Activated naive CD8-positive, alpha-beta T cell treated with anti-CD3 and anti-CD28 coated beads for 36 hours (primary cell): ENCODE results near the gene UBE2M. TPM values are rescaled to one million over a fixed set of nuclear protein-coding genes. Genes with fewer than 3 reads are reported as not detected.

ENCODE experiments used
- DNase-seq: peaks from one replicate; pipeline ENCODE4 v3.0.0; 2021
- H3K27ac Mint-ChIP-seq: one replicate; pipeline ENCODE4 v1.8.0; 2022; ENCODE audit warnings: mild to moderate bottlenecking, moderate library complexity, mixed read lengths
- H3K27me3 Mint-ChIP-seq: one replicate; pipeline ENCODE4 v1.8.0; 2022; ENCODE audit warnings: mild to moderate bottlenecking, mixed read lengths
- H3K36me3 Mint-ChIP-seq: one replicate; pipeline ENCODE4 v1.8.0; 2021; ENCODE audit warnings: mild to moderate bottlenecking, mixed read lengths
- H3K4me1 Mint-ChIP-seq: one replicate; pipeline ENCODE4 v1.8.0; 2021; ENCODE audit warnings: mixed read lengths
- H3K4me3 Mint-ChIP-seq: one replicate; pipeline ENCODE4 v1.8.0; 2022; ENCODE audit warnings: mild to moderate bottlenecking, moderate library complexity, mixed read lengths
- H3K9me3 Mint-ChIP-seq: one replicate; pipeline ENCODE4 v1.8.0; 2022; ENCODE audit warnings: mixed read lengths
- total RNA-seq, 2 experiments: library from RNA; stranded (reverse); gene quantifications; one replicate each; pipeline ENCODE4 v1.2.3, GENCODE V29; 2021

UBE2M gene
- total RNA-seq, 2 experiments from 2014 or later, result 154 to 162 TPM

DNA sequence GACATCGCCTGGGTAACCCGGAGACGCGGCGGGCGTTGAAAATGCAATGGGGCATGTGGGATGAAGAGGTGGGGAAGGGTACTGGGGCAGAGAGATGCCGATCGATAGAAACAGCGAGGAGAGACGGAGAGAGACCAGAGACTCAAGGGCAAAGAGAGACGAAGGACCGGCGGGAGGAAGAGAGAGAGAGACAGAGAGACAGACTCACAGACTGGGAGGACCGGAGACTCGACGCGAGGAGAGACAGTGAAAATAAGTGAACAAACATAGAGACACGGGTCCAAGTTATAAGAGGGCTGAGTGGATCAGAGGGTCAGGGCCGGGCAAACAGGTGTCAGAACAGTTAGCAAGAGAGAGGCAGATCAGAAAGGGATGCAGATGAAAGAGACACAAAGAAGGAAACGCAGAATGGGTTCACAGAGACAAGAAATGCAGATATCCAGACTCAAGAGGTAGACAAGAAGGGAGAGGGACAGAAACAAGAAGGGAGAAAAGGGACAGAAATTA, 15.3 kb upstream of the UBE2M start:
- Mint-ChIP-seq H3K4me3 (peak overlapping the region; percentile 89), H3K4me1 (peaks cover 39% of the 10 kb centered on the region), H3K36me3 (peaks cover 13% of the 10 kb centered on the region)

DNA sequence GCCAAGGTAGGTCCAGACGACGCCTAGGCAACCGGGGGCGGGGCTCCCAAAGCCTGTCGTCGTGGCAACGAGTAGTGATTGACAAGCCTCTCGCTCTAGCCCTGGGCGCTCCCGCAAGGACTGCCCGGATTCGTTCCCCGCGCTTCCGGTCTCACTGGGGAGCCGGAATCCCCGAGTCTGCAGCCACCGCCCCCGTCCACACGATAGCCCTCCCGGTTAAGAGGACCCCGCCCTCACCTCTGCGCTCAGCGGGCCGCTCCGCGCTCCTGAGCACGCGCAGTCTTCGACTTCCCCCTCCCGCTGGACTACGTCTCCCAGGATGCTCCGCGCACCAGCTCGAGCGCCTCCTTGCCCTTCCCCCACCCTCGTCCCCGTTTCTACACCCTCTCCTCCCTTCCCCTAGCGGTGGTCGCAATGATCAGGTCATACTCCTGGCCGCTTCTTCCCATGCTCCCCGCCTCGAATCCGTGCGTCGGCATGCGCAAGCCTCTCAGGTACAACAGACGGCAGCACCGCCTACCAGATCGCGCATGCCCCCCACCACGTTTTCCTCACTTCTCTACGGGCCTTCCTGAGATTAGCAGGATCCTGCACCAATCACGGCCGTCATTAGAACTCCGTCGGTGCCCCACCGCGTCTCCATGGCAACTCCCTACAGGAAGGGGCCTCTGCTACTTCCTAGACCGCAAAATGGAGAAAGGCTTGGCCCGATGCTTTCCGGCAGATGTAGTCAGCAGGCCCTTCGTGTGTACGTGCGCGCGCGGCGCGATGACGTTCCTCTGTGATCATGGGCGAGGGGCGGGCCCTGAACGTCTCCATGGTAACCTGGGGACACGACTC, 14.6 kb upstream of the UBE2M start, which contains the start of gene MZF1:
TSS of gene MZF1 (minus strand) at position 518 of the 840 bp plus-strand sequence. CDS start 1,946 bp downstream, outside the sequence.
- Mint-ChIP-seq H3K4me3 (peak within 1 kb of the TSS; percentile 89), H3K27ac (peak within 1 kb of the TSS; percentile 99), H3K9me3 (no peaks in the 10 kb centered on the region), H3K4me1 (peaks cover 37% of the 10 kb centered on the region), H3K36me3 (peaks cover 13% of the 10 kb centered on the region), H3K27me3 (no peaks in the 10 kb centered on the region)
- DNase-seq, result peak; percentile 100

More for the DNA sequence above, 15.3 kb upstream of the UBE2M start:
- no peaks in the 10 kb centered on the region for H3K9me3 Mint-ChIP-seq
- DNase-seq, result no peak
- peak overlapping the region; percentile 99 for H3K27ac Mint-ChIP-seq
- H3K27me3 Mint-ChIP-seq, result no peaks in the 10 kb centered on the region

DNA sequence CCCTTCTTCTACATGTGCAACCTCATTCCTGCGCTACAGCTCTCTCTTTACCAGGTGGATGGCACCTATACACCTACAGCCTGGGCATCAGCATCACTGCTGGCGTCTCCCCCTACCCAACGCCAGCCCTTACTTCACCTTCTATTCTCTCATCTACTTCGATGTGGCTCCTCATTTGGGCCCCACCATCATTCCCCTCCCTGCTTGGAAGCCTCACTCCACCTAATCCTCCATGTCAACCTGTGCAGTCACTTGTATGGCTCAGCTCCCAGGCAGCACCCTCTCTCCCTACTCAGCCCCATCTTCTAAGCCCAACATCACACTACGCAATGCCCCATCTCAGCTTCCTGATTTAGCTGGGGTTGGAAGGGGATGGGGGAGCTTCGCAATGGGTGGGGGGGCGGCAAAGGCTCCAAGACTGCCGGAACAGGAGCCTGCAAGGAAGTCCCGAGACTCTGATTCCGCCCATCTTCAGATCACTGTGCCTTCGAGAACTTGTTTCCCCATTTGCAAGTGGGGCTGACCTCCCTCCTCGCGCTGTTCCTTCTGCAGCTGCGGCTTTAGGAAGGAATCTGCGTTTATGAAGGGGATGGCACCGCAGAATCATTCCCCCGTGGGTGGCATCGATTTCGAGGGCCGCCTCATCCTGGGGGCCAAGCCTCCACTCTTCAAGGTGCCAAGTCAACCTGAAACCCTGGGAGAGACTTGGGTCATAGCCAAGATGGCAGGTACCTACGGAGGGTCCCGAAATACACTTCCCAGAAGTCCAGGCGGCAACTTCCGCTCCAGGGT, 13.8 kb upstream of the UBE2M start:
- H3K36me3 Mint-ChIP-seq, result peaks cover 15% of the 10 kb centered on the region
- peak overlapping the region; percentile 99 for H3K27ac Mint-ChIP-seq
- H3K9me3 Mint-ChIP-seq, result no peaks in the 10 kb centered on the region
- no peaks in the 10 kb centered on the region for H3K27me3 Mint-ChIP-seq
- peaks cover 35% of the 10 kb centered on the region for H3K4me1 Mint-ChIP-seq
- DNase-seq, result no peak
- peak overlapping the region; percentile 89 for H3K4me3 Mint-ChIP-seq

DNA sequence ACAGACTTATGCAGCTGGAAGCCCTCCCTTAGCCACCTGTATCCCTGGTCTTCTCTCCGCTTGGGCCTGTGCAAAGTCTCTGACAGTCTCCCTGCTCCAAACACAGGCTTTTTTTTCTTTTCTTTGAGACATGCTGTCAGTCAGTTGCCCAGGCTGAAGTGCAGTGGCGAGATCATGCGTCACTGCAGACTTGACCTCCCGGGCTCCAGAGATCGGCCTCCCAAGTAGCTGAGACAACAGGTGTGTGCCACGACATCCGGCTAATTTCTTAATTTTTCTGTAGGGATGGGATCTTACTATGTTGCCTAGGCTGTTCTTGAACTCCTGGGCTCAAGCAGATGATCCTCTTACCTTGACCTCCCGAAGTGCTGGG, 13.2 kb upstream of the UBE2M start:
- peaks cover 16% of the 10 kb centered on the region for H3K36me3 Mint-ChIP-seq
- H3K4me3 Mint-ChIP-seq, result no peak overlapping the region
- DNase-seq, result no peak
- no peaks in the 10 kb centered on the region for H3K9me3 Mint-ChIP-seq
- H3K27me3 Mint-ChIP-seq, result no peaks in the 10 kb centered on the region
- no peak overlapping the region for H3K27ac Mint-ChIP-seq
- peaks cover 35% of the 10 kb centered on the region for H3K4me1 Mint-ChIP-seq

DNA sequence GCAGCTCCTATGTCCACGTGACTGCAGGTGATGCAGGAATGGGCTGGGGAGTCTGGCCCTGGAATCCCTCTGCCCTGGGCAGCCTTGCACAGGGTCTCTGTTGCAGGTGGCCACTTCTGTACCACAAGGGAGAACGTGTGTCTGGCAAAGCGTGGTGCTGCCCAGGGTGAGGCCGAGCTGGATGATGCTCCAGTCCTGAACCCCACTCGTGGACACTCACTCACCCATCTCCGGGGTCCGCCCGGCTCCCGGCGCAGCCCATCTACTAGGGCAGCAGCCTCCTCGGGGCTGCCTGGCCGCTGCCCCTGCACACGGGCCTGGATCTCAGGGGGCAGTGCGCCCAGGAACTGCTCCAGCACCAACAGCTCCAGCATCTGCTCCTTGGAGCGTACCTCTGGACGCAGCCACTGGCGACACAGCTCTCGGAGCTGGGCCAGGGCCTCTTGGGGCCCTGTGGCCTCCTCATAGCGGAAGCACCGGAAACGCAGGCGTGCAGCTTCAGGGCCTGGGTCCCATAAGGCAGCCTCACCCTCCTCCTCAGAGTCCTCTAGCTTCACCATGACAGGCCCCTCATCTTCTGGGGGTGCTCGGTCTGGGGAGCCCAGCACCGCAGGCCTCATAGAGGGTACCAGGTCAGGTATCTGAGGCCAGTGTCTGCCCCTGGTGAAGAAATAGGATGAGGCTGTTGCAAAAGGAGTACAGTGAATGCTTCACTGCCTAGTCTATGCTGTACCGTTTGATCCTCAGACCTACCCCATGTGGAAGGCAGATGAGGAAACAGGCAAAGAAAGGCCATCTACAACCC, 12.6 kb upstream of the UBE2M start:
- Mint-ChIP-seq H3K27me3 (no peaks in the 10 kb centered on the region), H3K36me3 (peaks cover 19% of the 10 kb centered on the region), H3K4me1 (peaks cover 34% of the 10 kb centered on the region), H3K27ac (no peak overlapping the region), H3K4me3 (no peak overlapping the region), H3K9me3 (no peaks in the 10 kb centered on the region)
- DNase-seq, result no peak

DNA sequence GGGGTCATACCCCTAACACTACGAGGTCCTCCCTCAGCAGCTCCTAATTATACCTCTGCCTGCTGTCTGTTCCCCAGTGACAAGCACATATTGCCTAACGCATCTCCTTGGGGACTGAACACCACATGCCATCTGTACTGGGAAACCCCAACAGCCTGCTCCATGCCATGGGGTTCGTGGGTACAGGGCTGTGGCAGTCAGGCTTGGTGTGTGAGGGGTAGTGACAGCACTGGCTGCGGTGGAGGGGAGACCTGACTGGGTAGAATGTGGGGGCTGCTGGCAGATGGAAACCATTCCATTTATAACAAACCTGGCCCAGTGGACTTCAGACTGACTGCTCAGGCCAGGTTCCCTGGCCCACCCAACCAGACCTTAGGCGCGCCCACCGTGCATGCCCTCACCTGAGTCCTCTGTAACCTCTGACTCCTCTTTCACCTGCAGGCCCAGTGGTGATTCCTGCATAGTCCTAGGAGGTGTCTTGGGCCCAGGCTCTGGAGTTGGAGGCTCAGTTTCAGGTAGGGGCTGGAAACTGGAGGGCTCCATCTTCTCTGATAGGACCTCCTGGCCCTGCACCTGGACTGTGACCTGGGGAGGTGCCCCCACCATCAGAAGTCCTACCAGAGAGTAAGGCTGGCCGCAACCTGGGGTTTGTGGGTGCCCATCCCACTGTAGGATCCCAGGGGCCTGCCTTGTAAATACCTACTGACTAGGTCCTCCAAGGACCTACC, 11.7 kb upstream of the UBE2M start:
- Mint-ChIP-seq H3K36me3 (peaks cover 22% of the 10 kb centered on the region), H3K27ac (no peak overlapping the region), H3K4me1 (peaks cover 30% of the 10 kb centered on the region), H3K27me3 (no peaks in the 10 kb centered on the region), H3K9me3 (no peaks in the 10 kb centered on the region), H3K4me3 (no peak overlapping the region)
- DNase-seq, result no peak

DNA sequence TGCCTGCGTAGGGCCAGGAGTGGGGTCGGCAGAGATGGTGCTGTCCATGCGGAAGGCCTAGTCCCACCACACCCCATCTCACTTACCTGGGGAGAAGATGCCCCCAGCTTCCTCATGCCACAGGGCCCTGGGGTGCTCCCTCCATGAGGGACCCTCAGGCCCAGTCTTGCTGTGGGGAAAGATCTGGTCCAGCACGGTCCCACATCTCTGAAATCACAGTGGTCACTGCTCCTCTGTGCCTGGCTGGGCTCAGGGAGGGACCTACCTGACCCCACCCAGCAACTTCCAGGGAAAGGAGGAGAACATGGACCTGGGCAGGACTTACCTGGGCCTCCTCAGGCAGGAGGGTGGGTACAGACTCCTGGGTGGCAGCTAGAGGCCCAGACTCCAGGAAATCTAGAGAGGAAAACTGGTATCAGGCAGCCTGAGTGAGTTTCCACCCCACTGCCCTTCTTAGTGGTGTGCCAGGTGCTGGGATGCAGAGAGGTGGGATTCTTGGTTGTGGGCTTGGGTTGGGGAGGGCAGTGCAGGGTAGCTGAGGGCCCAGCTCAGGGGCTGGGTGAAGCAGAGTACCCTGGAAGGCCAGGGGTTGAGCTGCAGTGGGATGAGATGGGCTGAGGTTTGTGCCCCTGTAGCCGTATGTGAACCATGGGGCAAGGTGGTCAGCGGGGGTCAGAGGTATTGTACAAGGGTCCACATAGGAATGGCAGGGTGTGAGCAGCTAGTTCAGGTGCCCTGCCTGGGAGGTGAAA, 11.0 kb upstream of the UBE2M start:
- DNase-seq, result no peak
- no peak overlapping the region for H3K27ac Mint-ChIP-seq
- H3K9me3 Mint-ChIP-seq, result no peaks in the 10 kb centered on the region
- peaks cover 28% of the 10 kb centered on the region for H3K4me1 Mint-ChIP-seq
- peaks cover 22% of the 10 kb centered on the region for H3K36me3 Mint-ChIP-seq
- no peak overlapping the region for H3K4me3 Mint-ChIP-seq
- no peaks in the 10 kb centered on the region for H3K27me3 Mint-ChIP-seq

DNA sequence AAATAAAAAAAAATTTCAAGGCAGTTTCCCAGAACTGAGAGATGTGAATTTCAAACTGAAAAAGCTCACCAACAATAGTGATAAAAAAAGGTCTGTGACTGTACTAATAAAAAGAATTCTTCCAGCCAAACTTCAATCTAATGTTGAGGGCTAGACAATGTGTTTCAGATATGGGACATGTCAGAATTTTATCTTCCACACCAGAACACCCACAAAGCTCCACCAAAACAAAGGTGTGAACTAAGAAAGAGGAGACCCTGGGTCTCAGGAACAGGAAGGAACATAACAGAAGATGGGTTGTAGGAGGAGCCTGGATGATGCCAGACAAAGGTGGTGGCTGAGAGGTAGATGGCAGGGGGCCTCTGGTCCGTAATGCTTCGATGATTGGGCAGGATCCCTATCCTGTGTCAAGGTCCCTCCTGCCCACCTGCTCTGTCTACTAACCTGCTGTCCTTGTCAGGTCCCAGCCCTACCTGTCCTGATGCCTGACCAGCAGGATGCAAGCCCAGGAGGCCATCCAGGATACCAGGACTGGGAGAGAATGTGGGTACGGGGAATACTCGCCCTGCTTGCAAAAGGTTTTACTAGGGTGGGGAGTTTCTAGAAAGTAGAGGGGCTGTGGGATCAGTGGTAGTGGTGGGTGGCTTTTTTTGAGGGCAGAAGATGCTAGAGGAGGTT, 10.2 kb upstream of the UBE2M start:
- Mint-ChIP-seq H3K36me3 (peaks cover 26% of the 10 kb centered on the region), H3K27me3 (no peaks in the 10 kb centered on the region), H3K9me3 (no peaks in the 10 kb centered on the region), H3K27ac (no peak overlapping the region), H3K4me1 (peaks cover 29% of the 10 kb centered on the region), H3K4me3 (no peak overlapping the region)
- DNase-seq, result no peak

DNA sequence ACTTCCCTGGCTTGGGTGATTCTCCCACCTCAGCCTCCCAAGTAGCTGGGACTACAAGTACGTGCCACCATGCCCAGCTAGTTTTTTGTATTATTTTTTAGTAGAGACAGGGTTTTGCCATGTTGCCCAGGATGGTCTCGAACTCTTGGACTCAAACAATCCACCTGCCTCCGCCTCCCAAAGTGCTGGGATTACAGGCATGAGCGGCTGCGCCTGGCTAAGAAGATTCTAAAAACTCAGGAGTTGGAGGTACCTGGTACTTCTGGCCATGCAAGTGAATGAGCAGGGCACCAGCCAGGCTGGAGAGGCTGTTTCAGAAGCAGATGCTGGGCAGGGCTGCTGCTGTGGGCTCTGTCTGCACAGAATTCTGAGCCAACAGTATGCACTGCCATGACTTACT, 8.6 kb upstream of the UBE2M start:
- H3K36me3 Mint-ChIP-seq, result peaks cover 24% of the 10 kb centered on the region
- no peaks in the 10 kb centered on the region for H3K27me3 Mint-ChIP-seq
- no peak overlapping the region for H3K4me3 Mint-ChIP-seq
- H3K27ac Mint-ChIP-seq, result no peak overlapping the region
- H3K9me3 Mint-ChIP-seq, result no peaks in the 10 kb centered on the region
- no peak for DNase-seq
- peaks cover 27% of the 10 kb centered on the region for H3K4me1 Mint-ChIP-seq

DNA sequence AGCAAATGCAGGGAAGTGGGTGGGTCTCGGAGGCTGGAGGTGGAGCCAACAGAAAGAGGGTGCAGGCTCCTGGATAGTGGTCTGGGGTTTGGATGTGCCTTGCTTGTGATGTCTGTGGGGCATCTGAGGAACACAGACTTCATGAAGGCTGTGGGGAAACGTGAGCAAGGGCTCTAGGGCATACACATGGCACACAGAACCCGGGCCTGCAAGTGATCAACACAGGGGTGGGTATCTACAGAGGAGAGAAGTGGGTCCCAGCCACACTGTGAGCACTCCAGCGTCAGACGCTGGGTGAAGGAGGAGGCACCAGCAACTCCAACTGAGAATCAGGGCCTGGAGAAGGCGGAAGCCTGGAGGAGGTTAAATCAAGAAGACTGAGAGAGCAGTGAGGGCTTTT, 5.4 kb upstream of the UBE2M start:
- Mint-ChIP-seq H3K4me3 (peak overlapping the region; percentile 76), H3K27me3 (no peaks in the 10 kb centered on the region), H3K4me1 (peaks cover 42% of the 10 kb centered on the region), H3K36me3 (peaks cover 39% of the 10 kb centered on the region), H3K9me3 (no peaks in the 10 kb centered on the region), H3K27ac (peak overlapping the region; percentile 14)
- DNase-seq, result no peak

DNA sequence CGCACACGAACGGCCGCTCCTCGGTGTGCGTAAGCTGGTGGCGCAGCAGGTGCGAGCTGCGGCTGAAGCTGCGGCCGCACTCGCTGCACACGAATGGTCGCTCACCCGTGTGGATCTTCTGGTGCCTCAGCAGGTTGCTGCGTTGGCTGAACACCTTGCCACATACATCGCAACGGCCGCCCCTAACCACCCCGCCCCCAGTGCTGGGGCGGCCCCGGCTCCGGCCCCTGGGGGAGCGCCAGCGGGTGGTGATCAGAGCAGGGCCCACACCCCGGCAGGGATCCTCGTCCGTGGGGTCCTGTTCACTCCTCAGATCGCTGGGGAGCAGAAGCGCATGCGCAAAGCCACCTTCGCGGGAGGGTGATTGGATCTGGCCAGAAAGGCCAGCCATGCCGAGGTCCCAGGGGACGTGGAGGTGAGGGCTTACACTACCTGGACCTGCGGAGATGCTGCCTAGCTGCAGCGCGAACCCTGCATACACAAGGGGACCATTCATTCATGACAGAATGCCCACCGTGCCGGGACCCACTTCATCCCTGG, 4.7 kb upstream of the UBE2M start:
- H3K4me3 Mint-ChIP-seq, result peak overlapping the region; percentile 76
- H3K4me1 Mint-ChIP-seq, result peaks cover 37% of the 10 kb centered on the region
- DNase-seq, result no peak
- H3K27ac Mint-ChIP-seq, result peak overlapping the region; percentile 79
- H3K36me3 Mint-ChIP-seq, result peaks cover 38% of the 10 kb centered on the region
- no peaks in the 10 kb centered on the region for H3K9me3 Mint-ChIP-seq
- H3K27me3 Mint-ChIP-seq, result no peaks in the 10 kb centered on the region

DNA sequence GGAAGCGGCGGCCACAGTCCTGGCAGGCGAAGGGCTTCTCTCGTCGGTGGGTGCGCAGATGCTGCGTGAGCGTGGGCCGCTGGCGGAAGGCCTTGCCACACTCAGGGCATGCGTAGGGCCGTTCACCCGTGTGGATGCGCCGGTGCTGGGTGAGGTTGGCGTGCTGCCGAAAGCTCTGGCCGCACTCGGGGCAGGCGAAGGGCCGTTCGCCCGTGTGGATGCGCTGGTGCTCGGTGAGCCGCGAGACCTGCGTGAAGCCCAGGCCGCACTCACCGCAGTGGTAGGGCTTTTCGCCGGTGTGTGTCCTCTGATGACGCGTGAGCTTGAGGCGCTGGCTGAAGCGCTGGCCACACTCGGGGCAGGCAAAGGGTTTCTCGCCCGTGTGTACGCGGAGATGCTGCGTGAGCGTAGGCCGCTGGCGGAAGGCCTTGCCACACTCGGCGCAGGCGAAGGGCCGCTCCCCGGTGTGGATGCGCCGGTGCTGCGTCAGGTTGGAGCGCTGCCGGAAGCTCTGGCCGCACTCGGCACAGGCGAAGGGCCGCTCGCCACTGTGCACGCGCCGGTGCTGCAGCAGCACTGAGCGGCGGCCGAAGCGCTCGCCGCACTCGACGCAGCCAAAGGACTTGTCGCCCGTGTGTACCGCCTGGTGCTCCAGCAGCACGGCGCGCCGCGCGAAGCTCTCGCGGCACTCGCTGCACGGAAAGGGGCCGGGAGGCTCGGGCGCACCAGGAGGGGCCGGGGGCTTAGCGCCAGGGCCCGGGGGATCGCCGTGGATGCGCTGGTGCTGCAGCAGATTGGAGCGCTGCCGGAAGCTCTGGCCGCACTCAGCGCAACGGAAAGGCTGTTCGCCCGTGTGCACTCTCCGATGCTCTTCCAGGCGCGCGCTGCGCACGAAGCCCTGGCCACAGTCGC, 4.0 kb upstream of the UBE2M start:
- H3K4me3 Mint-ChIP-seq, result peak overlapping the region; percentile 76
- H3K27ac Mint-ChIP-seq, result peak overlapping the region; percentile 79
- H3K9me3 Mint-ChIP-seq, result no peaks in the 10 kb centered on the region
- peaks cover 36% of the 10 kb centered on the region for H3K4me1 Mint-ChIP-seq
- H3K27me3 Mint-ChIP-seq, result no peaks in the 10 kb centered on the region
- H3K36me3 Mint-ChIP-seq, result peaks cover 44% of the 10 kb centered on the region
- peak; percentile 53 for DNase-seq
